ENCODE data around the gene PRPS1.
"Not testable (repeated sequence)": the region's sequence is repeated elsewhere in the genome, so short reads cannot be mapped to it uniquely, and the experiment has no call there.

Gene PRPS1

DNA sequence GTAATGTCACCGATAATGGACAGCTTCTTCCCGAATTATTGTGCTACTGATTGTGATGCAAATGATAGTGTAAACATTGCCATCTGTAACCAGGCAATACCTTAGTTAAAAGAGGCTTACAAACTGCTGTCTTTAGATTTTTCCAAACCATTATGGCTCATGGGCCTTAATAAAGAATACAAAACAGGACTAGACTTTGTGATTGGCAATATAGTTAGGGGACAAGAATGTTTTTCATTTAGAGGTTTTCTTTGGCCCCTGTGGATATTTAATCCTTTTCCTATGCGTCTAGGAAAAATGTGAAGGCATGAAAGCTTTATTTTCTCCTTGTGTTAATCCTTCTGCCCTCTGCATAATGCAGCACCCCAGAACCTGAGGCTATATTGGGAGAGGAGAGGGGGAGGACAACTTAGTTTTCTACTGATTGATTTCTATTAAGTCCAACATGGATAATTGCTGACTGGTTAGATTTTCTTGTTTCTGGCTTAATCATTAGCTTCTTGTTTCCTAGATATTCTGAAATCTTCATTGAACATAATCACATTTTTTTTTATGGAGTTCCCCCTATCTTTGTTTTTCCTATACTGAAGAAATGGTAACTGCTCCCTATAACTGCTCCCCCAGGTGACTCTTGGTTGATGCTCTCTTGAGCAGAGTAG, 1.9 kb downstream of the PRPS1 start:
- no peak for DNase-seq (ENCODE audit: low read depth)

DNA sequence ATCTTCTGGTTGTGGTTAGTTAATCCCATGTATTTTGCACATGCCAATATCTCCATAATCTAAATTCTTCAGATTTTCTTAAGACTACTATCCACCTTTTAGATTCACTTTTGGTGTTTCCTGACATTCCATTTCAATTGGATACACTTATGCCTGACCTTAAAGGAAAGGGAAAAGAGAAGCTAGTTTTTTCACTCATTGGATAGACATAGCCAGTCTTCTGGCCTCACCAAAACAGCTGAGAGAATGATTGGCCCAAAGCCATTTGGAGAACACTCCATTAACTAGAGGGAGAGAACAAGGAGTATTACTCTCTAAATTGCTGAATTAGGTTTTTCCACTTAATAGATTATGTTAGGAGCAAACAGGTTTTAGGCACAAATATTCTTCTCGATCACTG, 4.0 kb downstream of the PRPS1 start:
- DNase-seq (ENCODE audit: low read depth), result no peak

DNA sequence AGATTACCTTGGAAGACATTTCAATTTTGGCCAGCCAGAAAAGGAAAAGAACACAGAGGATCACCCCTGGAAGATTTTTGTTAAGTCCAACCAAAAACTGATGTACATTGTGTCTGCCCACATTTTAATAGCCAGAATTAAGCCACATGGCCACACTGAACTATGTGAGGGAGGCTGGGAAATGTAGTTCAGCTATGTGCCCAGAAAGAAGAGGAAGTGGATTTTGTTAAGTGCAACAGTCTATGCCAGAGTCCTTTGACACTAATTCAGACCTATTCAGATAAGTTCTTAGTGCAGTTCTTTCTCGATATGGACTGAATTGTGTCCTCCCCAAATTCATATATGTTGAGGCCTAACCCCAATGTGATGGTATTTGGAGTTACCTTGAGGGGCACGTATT, 18.4 kb downstream of the PRPS1 start:
- DNase-seq (ENCODE audit: low read depth), result no peak

DNA sequence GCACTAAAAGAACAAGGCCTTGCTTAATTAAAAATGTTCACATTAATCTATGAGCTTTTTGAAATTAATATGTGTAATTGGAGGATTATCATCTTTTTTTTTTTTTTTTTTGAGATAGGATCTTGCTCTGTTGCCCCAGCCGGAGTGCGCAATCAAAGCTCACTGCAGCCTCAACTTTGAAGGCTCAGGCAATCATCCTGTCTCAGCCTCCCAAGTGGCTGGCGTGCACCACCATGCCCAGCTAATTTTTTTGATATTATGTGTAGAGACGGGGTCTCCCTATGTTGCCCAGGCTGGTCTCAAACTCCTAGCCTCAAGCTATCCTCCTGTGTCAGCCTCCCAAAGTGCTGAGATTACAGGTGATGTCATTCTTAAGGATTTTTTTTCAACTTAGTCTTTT, 20.0 kb downstream of the PRPS1 start:
- DNase-seq (ENCODE audit: low read depth), result no peak

DNA sequence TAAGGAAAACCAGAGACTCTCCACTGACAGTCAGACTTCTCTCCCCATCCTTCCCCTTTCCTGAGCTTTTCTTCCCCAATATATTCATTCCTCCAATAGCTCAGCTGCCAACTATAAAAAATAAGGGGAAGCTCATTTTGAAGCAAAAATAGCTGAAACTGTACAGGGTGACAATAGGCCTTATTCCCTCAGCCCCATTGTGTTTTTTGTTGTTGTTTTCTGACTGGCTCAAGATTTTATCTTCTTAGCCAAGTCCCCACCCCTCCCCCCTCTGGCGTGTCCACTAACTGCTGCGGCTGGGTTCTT, 26.2 kb downstream of the PRPS1 start:
- DNase-seq (ENCODE audit: low read depth), result no peak

DNA sequence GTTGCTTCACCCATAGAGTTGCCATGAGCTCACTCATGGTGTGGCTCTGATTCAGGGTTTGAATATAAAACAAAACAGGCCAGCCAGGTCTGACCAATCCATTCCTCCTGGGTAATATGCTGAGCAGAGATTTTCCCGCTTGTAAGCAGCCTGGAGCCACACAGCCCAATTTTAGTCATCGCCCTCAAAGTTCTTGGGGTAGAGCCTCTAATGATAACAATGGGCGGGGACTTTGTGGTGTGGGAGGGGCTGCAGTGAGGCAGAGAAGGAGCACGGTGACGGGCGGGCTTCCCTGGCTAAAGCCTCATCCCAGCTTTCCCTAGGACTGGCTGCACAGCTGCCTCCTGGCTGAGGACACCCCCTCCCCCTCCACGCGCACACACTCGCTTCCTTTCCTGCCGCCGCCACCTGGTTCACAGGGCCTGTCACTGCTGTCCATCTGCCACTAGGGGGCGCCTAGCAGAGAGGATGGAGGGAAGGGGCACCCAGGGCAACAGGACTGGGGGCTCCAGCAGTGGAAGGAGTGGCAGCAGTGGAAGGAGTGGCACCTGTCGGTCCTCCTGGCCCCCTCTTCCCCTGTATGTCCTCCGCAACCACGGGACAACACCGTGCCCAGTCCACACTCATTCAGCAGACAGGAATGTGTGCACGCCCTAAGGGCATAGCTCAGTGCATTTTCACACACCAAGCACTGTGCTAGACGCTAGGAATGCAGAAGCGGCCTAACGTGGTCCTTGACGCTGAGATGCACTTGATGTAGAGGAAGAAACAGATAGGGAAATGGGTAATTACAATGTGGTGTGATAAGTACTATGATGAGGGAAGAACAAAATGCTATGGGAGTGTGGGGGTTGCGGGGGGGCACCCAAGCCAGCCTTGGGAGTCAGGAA, 26.8 kb downstream of the PRPS1 start:
- peak; percentile 45 for DNase-seq (ENCODE audit: low read depth)

DNA sequence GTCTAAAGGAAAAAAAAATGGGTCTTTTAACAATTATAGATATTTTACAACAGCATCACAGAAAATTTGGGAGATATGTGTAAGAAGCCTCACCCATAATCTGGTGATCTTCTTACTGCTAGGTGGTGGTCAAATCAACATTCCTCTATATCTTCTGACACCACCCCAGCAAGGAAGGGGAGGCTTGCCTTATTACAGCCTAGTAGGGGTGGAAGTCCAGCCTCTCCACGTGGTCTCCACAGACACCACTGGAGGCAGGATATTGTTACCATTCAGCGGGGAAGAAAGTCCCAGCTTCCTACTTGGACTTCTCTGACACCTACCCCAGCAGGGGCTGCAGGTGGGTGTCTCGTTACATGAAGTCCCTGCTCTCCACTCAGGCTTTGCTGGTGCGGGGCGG, 28.7 kb downstream of the PRPS1 start:
- DNase-seq (ENCODE audit: low read depth), result no peak

DNA sequence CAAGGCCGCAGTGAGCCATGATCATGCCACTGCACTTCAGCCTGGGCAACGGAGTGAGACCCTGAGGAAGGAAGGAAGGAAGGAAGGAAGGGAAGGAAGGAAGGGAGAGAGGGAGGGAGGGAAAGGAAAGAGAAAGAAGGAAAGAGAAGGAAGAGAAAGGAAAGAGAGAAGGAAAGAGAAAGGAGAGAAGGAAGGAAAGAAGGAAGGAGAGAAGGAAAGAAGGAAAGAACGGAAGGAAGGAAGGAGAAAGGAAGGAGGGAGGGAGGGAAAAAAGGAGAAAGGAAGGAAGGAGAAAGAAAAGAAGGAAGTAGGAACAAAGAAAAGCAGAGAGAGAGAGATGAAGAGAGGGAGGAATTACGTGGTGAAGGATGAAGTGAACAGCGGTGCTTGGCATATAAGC, 30.4 kb downstream of the PRPS1 start:
- DNase-seq (ENCODE audit: low read depth), result no peak

DNA sequence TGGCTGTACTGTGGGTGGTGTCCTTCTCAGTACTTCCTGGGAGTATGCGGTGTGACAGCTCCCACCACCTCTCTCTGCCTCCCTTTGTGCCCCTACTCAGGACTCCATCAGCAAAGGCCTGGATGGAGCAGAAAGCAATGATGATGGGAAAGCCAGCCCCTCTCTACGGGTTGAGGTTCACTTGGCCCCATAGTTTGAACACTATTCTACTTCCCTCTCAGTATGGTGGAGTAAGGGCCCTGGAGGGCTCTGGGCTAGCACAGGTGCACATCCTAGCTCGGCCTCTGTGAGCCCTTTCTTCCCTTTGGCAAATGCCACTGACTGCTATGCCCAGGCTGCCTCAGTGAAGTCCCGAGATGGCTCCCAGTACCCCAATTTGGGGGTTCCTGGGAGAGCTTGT, 31.0 kb downstream of the PRPS1 start:
- no peak for DNase-seq (ENCODE audit: low read depth)

DNA sequence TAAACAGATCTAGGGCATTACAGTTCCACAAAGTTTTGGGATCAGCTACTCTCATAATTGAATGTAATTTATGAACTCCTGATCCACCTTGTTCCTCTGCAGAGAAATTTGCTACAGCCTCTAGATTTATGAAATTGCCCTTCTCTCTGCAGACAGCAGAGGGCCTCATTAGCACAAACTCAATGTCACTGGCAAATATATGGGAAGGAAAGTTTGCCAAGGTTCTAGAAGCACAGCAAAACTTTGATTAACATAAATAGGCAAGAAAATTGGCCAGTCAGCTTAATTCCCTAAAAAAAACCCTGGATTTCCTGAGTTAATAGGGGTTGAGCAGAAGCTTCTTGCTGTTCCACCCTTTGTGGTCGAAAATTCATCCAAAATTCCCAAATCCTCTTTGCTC, 31.5 kb downstream of the PRPS1 start:
- DNase-seq (ENCODE audit: low read depth), result no peak

DNA sequence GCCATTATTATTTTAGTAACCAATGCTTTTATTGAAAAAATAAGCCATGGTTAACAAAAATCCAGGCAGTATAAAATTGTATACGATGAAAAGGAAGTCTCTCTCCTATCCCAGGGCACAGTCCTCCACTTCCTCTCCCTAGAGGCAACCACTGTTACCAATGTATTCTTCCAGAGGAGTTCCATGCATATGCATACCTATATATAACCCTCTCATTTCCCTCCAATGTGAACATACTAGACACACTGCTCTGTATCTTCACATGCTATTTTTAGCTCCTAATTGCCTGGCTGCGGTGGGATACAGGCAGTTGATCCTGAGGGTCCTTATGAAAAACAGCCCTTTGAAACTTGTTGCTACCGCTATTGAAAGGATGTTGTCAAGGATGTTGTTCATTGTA, 33.8 kb downstream of the PRPS1 start:
- DNase-seq (ENCODE audit: low read depth), result no peak

DNA sequence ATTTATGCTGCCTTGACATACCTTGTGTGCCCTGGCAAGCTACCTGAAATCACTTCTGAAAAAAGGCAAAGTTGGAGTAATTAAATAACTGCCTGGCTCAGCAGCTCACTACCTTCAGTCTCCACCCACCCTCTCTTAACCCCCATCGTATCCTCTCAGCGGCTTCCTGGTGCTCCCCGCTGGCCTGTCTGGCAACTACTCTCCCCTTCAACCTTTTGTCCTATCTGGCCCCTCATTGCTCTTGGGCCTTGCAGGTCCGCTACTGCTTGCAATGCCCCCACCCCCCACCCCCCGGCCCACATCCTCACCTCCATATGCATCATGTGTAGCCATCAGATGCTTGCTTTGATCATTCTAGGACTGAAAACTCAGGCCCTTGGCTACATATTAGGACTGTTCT, 34.5 kb downstream of the PRPS1 start:
- no peak for DNase-seq (ENCODE audit: low read depth)

DNA sequence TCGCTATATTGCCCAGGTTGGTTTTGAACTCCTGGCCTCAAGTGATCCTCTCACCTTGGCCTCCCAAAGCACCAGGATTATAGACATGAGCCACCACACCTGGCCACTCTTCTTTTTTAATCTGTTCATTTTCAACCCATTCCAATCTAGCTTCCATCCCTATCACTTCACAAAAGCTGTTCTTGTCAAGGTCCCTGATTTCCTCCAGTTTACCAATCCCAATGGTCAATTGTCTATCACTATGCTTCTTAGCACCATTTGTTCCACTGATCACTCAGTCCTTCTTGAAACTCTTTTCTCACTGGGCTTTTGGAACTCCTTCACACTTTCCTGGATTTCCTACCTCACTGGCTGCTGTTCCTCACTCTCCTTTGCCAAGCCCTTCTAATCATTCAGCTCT, 38.6 kb downstream of the PRPS1 start:
- no peak for DNase-seq (ENCODE audit: low read depth)

DNA sequence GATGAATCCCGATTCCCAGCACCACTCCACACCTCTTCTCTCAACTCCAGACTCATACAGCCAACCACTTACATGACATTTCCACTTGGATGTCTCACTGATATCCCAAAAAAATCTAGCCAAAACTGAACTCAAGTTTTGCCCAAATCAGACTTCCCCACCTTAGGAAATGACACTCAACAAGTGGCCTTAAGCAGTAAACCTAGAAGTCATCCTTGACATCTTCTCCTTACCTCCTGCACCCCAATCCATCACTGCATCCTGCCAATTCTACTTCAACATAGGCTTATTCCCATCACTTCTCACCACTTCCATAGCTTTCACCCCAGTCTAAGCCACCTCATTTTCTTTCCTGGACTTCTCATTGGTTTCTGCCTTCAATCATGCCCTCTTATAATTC, 39.1 kb downstream of the PRPS1 start:
- no peak for DNase-seq (ENCODE audit: low read depth)

DNA sequence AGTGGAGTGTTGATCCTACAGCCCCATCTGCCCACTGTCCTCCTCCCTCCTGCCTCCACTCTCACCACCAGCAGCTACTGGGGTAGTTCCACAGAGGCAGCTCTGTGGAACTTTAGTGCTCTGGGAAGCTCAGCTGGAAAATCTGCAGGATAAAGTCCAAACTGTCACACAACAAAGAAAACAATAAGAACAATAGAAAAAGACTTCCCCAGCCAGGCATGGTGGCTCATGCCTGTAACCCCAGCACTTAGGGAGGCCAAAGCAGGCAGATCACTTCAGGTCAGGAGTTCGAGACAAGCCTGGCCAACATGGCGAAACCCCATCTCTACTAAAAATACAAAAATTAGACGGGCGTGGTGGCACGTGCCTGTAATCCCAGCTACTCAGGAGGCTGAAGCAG, 40.4 kb downstream of the PRPS1 start:
- not testable (repeated sequence) for DNase-seq (ENCODE audit: low read depth)

DNA sequence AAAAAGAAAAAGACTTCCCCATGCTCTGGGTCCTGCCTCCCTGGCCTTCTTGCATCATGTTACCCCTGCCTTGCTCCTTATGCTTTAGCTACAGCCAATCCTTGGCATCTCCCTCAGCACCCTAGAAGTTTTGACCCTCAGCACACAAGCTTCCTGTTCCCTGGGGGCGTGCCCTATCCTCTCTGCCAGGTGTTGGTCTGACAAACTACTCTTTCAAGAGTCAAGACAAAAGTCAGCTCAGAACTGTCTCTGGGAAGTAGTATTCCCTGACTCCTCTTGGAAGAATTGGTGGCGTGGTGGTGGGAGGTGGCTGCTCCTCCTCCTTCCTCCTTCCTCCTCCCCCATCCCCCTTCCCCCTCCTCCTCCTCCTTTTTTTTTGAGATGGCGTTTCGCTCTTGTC, 41.0 kb downstream of the PRPS1 start:
- DNase-seq (ENCODE audit: low read depth), result no peak

DNA sequence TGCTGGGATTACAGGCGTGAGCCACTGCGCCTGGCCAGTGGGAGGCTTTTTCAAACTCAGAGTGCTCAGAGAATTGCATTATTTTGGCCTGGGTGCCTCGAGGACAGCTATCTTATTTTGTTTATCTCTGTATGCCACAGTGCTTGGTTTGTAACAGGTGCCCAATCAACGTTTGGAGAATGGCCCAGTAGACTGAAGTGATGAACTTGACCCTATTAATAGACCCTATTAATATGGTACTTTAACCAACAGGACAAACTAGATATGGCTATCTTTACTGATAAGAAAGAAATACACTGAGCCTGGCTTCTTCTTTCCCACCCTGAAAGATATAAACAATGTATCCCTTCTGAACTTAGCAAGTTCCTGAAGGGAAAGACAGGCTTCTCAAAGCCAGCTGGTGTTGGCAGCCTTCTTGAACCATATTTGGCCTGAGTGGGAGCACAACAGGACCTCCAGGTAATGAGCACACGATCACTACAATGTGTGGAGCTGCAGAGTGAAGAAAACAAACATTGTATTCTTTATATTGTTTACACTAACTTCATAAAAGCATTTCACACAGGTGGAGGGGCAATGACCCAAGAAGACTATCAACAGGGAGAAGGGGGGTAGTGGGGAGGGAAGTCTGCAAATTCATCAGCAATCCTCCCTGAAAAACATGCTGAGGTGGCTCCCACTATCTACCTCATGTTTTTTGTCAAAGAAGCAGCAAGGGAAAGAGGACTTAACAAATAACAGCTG, 41.7 kb downstream of the PRPS1 start:
- no peak for DNase-seq (ENCODE audit: low read depth)

DNA sequence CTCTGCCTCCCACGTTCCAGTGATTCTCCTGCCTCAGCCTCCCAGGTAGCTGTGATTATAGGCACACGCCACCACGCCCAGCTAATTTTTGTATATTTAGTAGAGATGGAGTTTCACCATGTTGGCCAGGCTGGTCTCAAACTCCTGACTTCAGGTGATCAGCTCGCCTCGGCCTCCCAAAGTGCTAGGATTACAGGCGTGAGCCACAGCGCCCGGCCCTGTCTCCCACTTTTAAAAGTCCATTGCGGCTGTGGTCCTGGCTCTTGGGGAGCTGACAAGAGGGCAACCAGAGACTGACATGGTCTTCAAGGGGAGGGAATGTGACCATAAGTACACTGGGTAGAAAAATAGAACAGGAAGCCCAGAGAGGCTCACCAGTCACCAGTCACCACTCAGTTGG, 42.9 kb downstream of the PRPS1 start:
- not testable (repeated sequence) for DNase-seq (ENCODE audit: low read depth)

DNA sequence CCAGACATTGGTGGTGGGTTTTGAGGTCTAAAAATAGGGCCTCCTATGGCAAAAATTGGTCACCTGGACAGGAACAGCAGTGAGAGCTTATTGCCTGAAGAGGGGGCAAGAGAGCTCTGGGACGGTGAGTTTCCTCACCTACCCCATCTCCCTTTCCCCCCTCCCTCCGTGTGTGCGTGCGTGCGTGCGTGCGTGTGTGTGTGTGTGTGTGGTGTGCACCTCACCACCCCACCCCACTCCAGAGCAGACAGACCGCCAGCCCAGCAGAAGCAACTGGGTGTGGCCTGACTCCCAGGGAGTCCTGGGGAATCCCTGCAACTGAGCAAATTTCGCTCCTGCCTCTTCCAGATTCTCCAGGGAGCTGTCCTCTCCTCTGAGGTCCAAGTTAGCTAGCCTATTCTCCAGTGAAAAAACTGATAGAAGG, 44.7 kb downstream of the PRPS1 start:
- peak; percentile 52 for DNase-seq (ENCODE audit: low read depth)

DNA sequence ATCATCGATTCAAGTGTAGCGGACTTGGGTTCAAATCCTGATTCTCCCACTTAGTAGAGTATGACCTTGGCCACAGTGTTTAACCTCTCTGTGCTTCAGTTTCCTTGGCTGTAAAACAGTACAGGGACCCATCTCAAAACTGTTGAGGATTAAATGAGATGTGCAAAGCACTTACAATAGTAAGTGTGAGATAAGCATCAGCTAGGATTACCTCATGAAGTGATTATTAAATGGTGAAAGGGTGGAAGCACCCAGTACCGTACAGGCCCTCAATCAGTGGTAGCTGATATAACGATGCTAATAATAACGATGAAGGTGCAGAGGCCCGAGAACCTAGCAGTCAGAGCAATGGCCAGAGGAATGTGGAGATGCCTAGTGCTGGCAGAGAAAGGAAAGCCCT, 45.1 kb downstream of the PRPS1 start:
- DNase-seq (ENCODE audit: low read depth), result no peak

DNA sequence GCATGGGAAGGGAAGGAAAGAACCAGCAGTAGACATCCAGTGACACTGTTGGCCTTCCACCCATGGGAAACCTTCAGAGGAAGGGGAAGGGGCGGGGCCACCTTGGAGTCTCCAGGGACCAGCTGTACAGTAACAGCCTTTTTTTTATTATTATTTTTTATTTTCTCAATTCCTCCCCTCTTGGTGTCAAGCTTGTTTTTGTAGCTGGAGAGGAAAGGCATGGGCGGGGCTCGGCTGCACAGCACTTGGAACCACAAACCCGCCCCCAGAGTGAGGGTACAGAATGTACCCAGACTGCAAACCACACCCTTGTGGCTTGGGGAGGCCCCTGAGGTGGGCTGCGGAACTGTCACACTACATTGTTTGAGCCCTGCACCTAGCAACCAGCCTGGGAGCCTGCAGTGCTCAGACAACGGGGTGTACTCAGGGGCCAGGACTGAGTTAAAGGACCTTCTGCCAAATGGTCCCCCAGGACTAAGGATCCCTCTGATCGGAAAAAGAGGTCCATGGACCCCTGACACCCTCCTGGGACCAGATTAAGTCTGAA, 45.7 kb downstream of the PRPS1 start:
- DNase-seq (ENCODE audit: low read depth), result peak; percentile 79

DNA sequence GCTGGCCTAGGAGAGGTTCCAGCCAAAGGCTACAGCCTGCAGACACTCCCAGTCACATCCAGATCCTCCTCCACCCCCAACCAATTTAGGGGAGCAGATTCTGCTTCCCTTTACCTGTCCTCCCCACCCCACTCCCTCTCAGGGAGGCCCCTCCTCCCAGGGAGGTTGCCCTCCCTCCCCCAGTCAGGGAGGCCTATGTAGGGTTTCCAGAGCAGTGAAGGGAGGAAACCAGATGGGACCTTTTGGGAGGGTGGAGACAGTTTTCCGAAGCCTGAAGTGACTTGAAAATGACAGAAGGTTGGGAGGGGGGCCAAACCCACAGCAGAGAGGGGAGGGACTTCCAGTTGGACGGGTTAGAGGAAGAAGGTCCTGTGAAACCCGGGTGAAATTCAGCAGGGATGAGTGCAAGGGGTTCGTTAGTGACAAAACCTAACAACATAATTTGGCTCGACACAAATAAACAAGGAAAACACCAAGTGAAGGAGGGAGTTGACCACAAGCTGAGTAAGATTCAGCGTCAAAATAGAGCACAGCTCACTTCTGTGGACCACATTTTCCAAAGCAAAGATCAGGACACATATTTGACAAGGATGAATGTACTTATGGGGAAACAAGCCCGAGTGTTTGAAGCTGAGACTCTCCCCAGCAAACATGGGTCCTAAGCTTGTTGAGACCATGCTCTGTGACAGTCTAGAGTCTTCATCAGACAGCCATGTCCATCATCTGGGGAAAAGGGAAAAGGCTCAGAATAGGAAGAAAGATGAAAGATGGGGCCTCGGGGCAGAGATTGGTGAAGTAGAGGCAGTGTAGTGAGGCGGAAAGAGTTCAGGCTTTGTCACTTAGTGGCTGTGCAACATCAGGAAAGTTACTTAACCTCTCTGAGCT, 46.4 kb downstream of the PRPS1 start:
- no peak for DNase-seq (ENCODE audit: low read depth)
